PC-9 (cell line): ENCODE data around the gene SOX1. TPM values are rescaled to one million over a fixed set of nuclear protein-coding genes. Genes with fewer than 3 reads are reported as not detected.

Experiments
- BruUV-seq: library from RNA; stranded (reverse); fragments of 400-500 nt; replicated peaks from 2 replicates; lab custom pipeline; 2021; lab: Mats Ljungman, UMichigan
- CTCF ChIA-PET: fragments of 300-600 bp; sonication (Branson Sonifier 250); formaldehyde crosslinking; loops from one replicate; lab custom pipeline; 2022; ENCODE audit warnings: antibody characterized with exemption; lab: Charles Lee
- POLR2A ChIA-PET: fragments of 300-600 bp; sonication (Branson Sonifier 250); formaldehyde crosslinking; loops from one replicate; lab custom pipeline; 2022; ENCODE audit warnings: antibody characterized with exemption; ENCODE audit not compliant: unreplicated experiment; lab: Charles Lee
- DNase-seq, 2 experiments: peaks; one replicate each; pipeline versions ENCODE4 v3.0.0 to v3.0.0-alpha.2; 2015 to 2022; ENCODE audit warnings: mixed read lengths in 1 of 2
- H2AFZ ChIP-seq: fragments of 200-600 bp; sonication (generic); 2 replicates; pipeline ENCODE4 v1.8.1; 2017; ENCODE audit warnings: antibody characterized with exemption
- H3F3A ChIP-seq: fragments of 200-600 bp; sonication (generic); 2 replicates; pipeline ENCODE4 v1.8.1; 2017; ENCODE audit warnings: antibody characterized with exemption, mild to moderate bottlenecking, low read depth; ENCODE audit not compliant: insufficient read depth
- H3K27ac ChIP-seq: fragments of 200-600 bp; sonication (generic); 2 replicates; pipeline ENCODE4 v1.6.1; 2016; ENCODE audit warnings: mixed run types
- H3K27me3 ChIP-seq: fragments of 200-600 bp; sonication (generic); 2 replicates; pipeline ENCODE4 v1.6.1; 2016; ENCODE audit warnings: low read depth, mixed run types; ENCODE audit not compliant: insufficient read depth
- H3K36me3 ChIP-seq: fragments of 200-600 bp; sonication (generic); 2 replicates; pipeline ENCODE4 v1.6.1; 2016; ENCODE audit warnings: low read depth, mixed run types
- H3K4me1 ChIP-seq: fragments of 200-600 bp; sonication (generic); replicated peaks from 2 replicates; pipeline ENCODE4 v1.6.1; 2016; ENCODE audit warnings: mixed run types; ENCODE audit not compliant: insufficient read depth
- H3K4me2 ChIP-seq: fragments of 200-600 bp; sonication (generic); 2 replicates; pipeline ENCODE4 v1.6.1; 2017; ENCODE audit warnings: mixed run types
- H3K4me3 ChIP-seq: fragments of 200-600 bp; sonication (generic); 2 replicates; pipeline ENCODE4 v1.6.1; 2016; ENCODE audit warnings: mixed run types
- H3K79me2 ChIP-seq: fragments of 200-600 bp; sonication (generic); 2 replicates; pipeline ENCODE4 v1.6.1; 2017; ENCODE audit warnings: low read depth, mixed run types
- H3K9me2 ChIP-seq: fragments of 200-600 bp; sonication (generic); 2 replicates; pipeline ENCODE4 v1.8.1; 2017; ENCODE audit warnings: mild to moderate bottlenecking; ENCODE audit not compliant: insufficient read depth
- H3K9me3 ChIP-seq: fragments of 200-600 bp; sonication (generic); 2 replicates; pipeline ENCODE4 v1.8.1; 2016; ENCODE audit warnings: low read depth; ENCODE audit not compliant: insufficient read depth
- H4K20me1 ChIP-seq: fragments of 200-600 bp; sonication (generic); 2 replicates; pipeline ENCODE4 v1.8.1; 2017; ENCODE audit not compliant: insufficient read depth
- CTCF ChIP-seq: fragments of 200-600 bp; sonication (generic); conservative IDR thresholded peaks from 2 replicates; pipeline ENCODE4 v1.6.1; 2017; ENCODE audit warnings: mixed run types, antibody characterized with exemption, mild to moderate bottlenecking, moderate library complexity
- EZH2 ChIP-seq: fragments of 200-600 bp; sonication (generic); IDR thresholded peaks from 2 replicates; pipeline ENCODE4 v1.8.0; 2017; ENCODE audit warnings: antibody characterized with exemption, low read depth
- intact Hi-C: fragments of 100-400 bp; cut with micrococcal nuclease; formaldehyde crosslinking; loops from one replicate; pipeline ENCODE4 v1.10.0; 2022; ENCODE audit not compliant: unreplicated experiment
- total RNA-seq: library from RNA; stranded (reverse); gene quantifications from 2 replicates; pipeline ENCODE4 v1.2.3, GENCODE V29; 2021

The SOX1 gene
- total RNA-seq, 1 experiment from 2014 or later = not detected

DNA sequence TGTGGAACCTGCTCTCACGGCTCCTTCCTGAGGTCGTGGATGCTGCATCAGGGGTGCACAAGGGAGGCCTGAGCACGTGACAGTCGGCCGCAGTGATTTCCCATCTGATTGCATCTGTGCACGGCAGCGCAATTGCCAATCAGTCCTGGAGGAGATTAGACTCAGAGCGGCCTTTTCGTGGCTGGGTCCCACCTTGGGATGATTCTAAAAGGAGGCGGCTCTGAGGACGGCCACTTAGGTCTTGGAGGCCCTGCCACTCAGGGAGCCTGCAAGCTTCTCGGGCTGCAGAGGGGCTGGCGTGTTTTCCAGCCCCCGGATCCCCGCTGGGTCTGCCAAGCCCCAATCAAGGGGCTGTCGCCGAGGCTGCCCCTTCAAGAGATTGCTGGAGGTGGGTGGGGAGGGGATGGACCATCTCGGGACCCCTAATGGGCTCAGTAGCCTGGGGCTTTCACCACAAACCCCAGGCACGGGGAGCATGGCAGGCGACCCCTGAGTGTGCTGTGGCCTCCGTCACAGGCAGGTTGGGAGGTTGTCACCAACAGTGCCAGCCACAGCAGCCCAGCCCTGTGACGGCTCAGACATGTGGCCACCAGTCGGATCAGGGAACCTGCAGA, 51.6 kb downstream of the SOX1 start:
- no TSS peak for BruUV-seq
- Histone ChIP-seq H3K4me2 (no peak overlapping the region), H4K20me1 (peaks cover 6% of the 10 kb centered on the region; the same call in 1 of the 2 replicates), H3K36me3 (no peaks in the 10 kb centered on the region), H2AFZ (no peak overlapping the region), H3F3A (no peaks in the 10 kb centered on the region), H3K9me2 (no peaks in the 10 kb centered on the region), H3K79me2 (no peaks in the 10 kb centered on the region), H3K4me1 (no peaks in the 10 kb centered on the region), H3K27ac (no peak overlapping the region), H3K9me3 (no peaks in the 10 kb centered on the region), H3K4me3 (no peak overlapping the region), H3K27me3 (peaks cover 100% of the 10 kb centered on the region)
- no peak for DNase-seq
- ChIA-PET POLR2A (no interaction called here), CTCF (no interaction called here)
- TF ChIP-seq EZH2 = no peak
- TF ChIP-seq CTCF = no peak
- intact Hi-C loops = no loop called here

DNA sequence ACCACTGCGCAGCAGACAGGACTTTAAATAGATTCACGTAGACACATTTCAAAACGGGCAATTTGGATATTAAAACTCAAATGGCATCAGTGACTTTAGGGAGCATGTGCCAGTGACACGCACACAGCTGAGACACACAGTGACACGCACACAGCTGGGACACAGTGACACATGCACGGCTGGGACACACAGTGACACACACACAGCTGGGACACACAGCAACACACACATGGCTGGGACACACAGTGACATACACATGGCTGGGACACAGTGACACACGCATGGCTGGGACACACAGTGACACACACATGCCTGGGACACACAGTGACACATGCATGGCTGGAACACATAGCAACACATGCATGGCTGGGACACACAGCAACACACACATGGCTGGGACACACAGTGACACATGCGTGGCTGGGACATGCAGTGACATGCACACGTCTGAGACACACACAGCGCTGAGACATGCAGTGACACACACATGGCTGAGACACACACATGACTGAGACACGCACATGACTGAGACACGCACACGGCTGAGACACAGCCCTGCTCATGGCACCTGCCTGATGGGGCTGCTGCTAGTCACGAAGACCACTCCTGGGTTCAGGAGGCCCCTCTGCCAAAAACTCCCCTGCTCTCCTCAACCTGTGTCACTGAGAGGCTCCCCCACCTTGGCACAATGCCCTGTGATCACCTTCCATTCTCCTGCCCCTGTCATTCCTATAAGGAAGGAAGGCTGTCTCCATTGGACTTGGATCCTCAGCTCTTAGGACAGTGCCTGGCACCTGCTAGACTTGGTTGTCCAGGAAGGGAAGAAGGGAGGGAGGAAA, 52.5 kb downstream of the SOX1 start:
- ChIA-PET CTCF (no interaction called here), POLR2A (no interaction called here)
- DNase-seq = no peak
- Histone ChIP-seq H3K4me2 (no peak overlapping the region), H4K20me1 (peaks cover 6% of the 10 kb centered on the region; the same call in 1 of the 2 replicates), H3K36me3 (no peaks in the 10 kb centered on the region), H3K9me3 (no peaks in the 10 kb centered on the region), H3K27ac (no peak overlapping the region), H3K27me3 (peaks cover 100% of the 10 kb centered on the region), H3F3A (no peaks in the 10 kb centered on the region), H2AFZ (no peak overlapping the region), H3K9me2 (no peaks in the 10 kb centered on the region), H3K4me1 (no peaks in the 10 kb centered on the region), H3K79me2 (no peaks in the 10 kb centered on the region), H3K4me3 (no peak overlapping the region)
- intact Hi-C loops = no loop called here
- TF ChIP-seq EZH2 = no peak
- no peak for TF ChIP-seq CTCF
- BruUV-seq = no TSS peak

DNA sequence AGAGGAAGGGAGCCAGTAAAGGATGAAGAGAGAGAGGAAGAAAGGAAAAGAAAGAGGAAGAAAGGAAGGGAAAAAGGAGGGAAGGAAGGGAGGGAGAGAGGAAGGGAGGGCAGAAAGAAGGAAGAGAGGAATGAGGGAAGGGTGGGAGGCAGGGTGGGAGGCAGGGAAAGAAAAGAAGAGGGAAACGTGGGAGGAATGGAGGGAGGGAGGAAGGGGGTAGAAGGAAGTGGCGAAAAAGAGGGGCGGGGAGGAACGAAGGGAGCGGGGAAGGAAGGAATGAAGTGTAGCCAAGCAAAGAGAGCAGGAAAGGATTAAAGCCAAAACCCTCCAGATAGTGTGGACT, 53.1 kb downstream of the SOX1 start:
- TF ChIP-seq EZH2 (no peak), CTCF (no peak)
- H3K4me1 ChIP-seq = no peaks in the 10 kb centered on the region
- H3K9me3 ChIP-seq = no peaks in the 10 kb centered on the region
- no peaks in the 10 kb centered on the region for H3F3A ChIP-seq
- CTCF ChIA-PET = no interaction called here
- no peaks in the 10 kb centered on the region for H3K36me3 ChIP-seq
- DNase-seq = no peak
- intact Hi-C loops = no loop called here
- H3K4me2 ChIP-seq = no peak overlapping the region
- H3K79me2 ChIP-seq = no peaks in the 10 kb centered on the region
- H4K20me1 ChIP-seq = peaks cover 6% of the 10 kb centered on the region; the same call in 1 of the 2 replicates
- H3K27me3 ChIP-seq = peaks cover 100% of the 10 kb centered on the region
- BruUV-seq = no TSS peak
- H3K27ac ChIP-seq = no peak overlapping the region
- H3K9me2 ChIP-seq = no peaks in the 10 kb centered on the region
- POLR2A ChIA-PET = no interaction called here
- no peak overlapping the region for H3K4me3 ChIP-seq
- H2AFZ ChIP-seq = no peak overlapping the region
